ENCODE measurements around the gene NACC1. TPM values are rescaled to one million over a fixed set of nuclear protein-coding genes. Genes with fewer than 3 reads are reported as not detected.

The NACC1 gene
- total and polyA plus RNA-seq, 2 of the 13 experiments (the other 11 are each of a cell fraction or from before 2014, with no cell fraction given): 31.8 to 42.3 TPM

GRCh38 chr19:13155472-13156359 lies 37.7 kb downstream of the NACC1 start (continued):
- TF ChIP-seq ZNF414 (CRISPR knock-in tag; IDR thresholded peaks at IDR 0.05) (no peak), SCMH1 (CRISPR knock-in tag; IDR thresholded peaks at IDR 0.05; ENCODE audit: borderline replicate concordance) (no peak), PLSCR1 (CRISPR knock-in tag; IDR thresholded peaks at IDR 0.05; ENCODE audit: borderline replicate concordance) (no peak), ZNF547 (CRISPR knock-in tag; IDR thresholded peaks at IDR 0.05) (no peak), ARID3A (IDR thresholded peaks at IDR 0.05; ENCODE audit: low read depth, low read length) (no peak), THRA (CRISPR knock-in tag; IDR thresholded peaks at IDR 0.05; ENCODE audit: borderline replicate concordance) (peak; percentile 86; the same call in 1 of the 2 replicates), ZBTB44 (CRISPR knock-in tag; IDR thresholded peaks at IDR 0.05) (no peak), ZNF329 (CRISPR knock-in tag; IDR thresholded peaks at IDR 0.05; ENCODE audit: low read depth) (no peak), NCOA2 (CRISPR knock-in tag; IDR thresholded peaks at IDR 0.05) (no peak), ZNF280B (CRISPR knock-in tag; IDR thresholded peaks at IDR 0.05; ENCODE audit: borderline replicate concordance) (no peak), MIER2 (CRISPR knock-in tag; IDR thresholded peaks at IDR 0.05) (no peak), FLYWCH1 (CRISPR knock-in tag; IDR thresholded peaks at IDR 0.05) (no peak), FOXP1 (IDR thresholded peaks at IDR 0.05) (no peak), FOXP1 (CRISPR knock-in tag; IDR thresholded peaks at IDR 0.05) (no peak), ZNF781 (CRISPR knock-in tag; IDR thresholded peaks at IDR 0.05; ENCODE audit: borderline replicate concordance, not compliant biosample characterization) (no peak), BRF2 (CRISPR knock-in tag; IDR thresholded peaks at IDR 0.05) (no peak), SNAI1 (CRISPR knock-in tag; IDR thresholded peaks at IDR 0.05; ENCODE audit: borderline replicate concordance) (no peak), KDM5B (CRISPR knock-in tag; IDR thresholded peaks at IDR 0.05; ENCODE audit: borderline replicate concordance) (no peak)

All from HepG2 (cell line).